Activated naive CD8-positive, alpha-beta T cell treated with anti-CD3 and anti-CD28 coated beads, Interleukin-2, amount 50 U/mL, for 24 hours (primary cell): ENCODE measurements around the gene ZNF473.

ENCODE experiments used
- ATAC-seq: fragments of 150-1000 bp; cut with Tn5 transposase; one replicate; pipeline ENCODE4 v1.10.0; 2021
- DNase-seq: peaks from one replicate; pipeline ENCODE4 v3.0.0; 2021
- H3K27ac Mint-ChIP-seq: one replicate; pipeline ENCODE4 v1.8.0; 2021; ENCODE audit warnings: mild to moderate bottlenecking, mixed read lengths
- H3K27me3 Mint-ChIP-seq: one replicate; pipeline ENCODE4 v1.8.0; 2021; ENCODE audit warnings: mixed read lengths
- H3K36me3 Mint-ChIP-seq: one replicate; pipeline ENCODE4 v1.8.0; 2021; ENCODE audit warnings: low read depth, mixed read lengths
- H3K4me1 Mint-ChIP-seq: one replicate; pipeline ENCODE4 v1.8.0; 2021; ENCODE audit warnings: mixed read lengths
- H3K4me3 Mint-ChIP-seq: one replicate; pipeline ENCODE4 v1.8.0; 2021; ENCODE audit warnings: mild to moderate bottlenecking, moderate library complexity, mixed read lengths
- H3K9me3 Mint-ChIP-seq: one replicate; pipeline ENCODE4 v1.8.0; 2021; ENCODE audit warnings: mixed read lengths

Gene ZNF473

DNA sequence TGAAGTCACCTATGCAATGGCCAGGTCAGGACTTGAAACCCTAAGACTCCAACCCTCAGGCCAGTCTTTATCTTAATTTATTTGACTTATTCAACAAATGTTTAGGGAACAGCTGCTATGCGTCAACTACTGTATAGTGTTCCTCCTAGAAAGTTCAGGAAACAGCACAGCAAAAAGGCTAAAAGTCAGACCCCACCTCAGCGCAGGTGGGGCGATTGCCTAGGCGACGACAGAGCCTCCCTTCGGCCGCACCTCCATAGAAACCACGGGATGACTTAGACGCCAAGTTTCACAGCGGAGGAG, 1.1 kb upstream of the ZNF473 start:
- Mint-ChIP-seq H3K36me3 (peaks cover 31% of the 10 kb centered on the region), H3K27ac (peak overlapping the region; percentile 100), H3K4me1 (peaks cover 50% of the 10 kb centered on the region), H3K9me3 (peaks cover 8% of the 10 kb centered on the region), H3K4me3 (peak overlapping the region; percentile 95), H3K27me3 (peaks cover 5% of the 10 kb centered on the region)
- ATAC-seq (no peak), DNase-seq (no peak)

GRCh38 chr19:50025022-50025793, 597 bp upstream of the ZNF473 start, which contains the start of gene VRK3:
Gene VRK3, minus strand, starts transcription at chr19:50025372. Its CDS starts 9,210 bp downstream, at chr19:50016162.
- H3K4me3 Mint-ChIP-seq, result peak within 1 kb of the TSS; percentile 95
- H3K4me1 Mint-ChIP-seq, result peaks cover 50% of the 10 kb centered on the region
- peak within 1 kb of the TSS; percentile 100 for H3K27ac Mint-ChIP-seq
- peaks cover 8% of the 10 kb centered on the region for H3K9me3 Mint-ChIP-seq
- ATAC-seq (peak; percentile 91), DNase-seq (peak; percentile 94)
- peaks cover 5% of the 10 kb centered on the region for H3K27me3 Mint-ChIP-seq
- peaks cover 29% of the 10 kb centered on the region for H3K36me3 Mint-ChIP-seq

- Mint-ChIP-seq H3K9me3 (peaks cover 8% of the 10 kb centered on the region), H3K36me3 (peaks cover 38% of the 10 kb centered on the region), H3K27me3 (peaks cover 5% of the 10 kb centered on the region), H3K27ac (peak overlapping the region; percentile 52), H3K4me3 (peak overlapping the region; percentile 95), H3K4me1 (peaks cover 45% of the 10 kb centered on the region)
- DNase-seq (no peak), ATAC-seq (no peak)
Measured at GRCh38 chr19:50026550-50026906, 723 bp downstream of the ZNF473 start.

DNA sequence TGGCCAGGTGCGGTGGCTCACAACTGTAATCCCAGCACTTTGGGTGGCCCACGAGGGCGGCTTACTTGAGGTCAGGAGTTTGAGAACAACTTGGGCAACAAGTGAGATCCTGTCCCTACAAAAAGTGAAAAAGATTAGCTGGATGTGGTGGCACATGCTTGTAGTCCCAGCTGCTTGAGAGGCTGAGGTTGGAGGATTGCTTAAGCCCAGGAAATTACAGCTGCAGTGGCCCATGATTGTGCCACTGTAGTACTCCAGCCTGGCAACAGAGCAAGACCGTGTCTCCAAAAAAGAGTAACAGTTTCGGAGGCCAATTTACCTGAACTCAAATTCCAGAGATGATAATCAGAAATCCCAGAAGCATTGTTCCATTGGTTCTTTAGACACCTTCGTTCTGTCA, 4.4 kb downstream of the ZNF473 start:
- DNase-seq, result no peak

DNA sequence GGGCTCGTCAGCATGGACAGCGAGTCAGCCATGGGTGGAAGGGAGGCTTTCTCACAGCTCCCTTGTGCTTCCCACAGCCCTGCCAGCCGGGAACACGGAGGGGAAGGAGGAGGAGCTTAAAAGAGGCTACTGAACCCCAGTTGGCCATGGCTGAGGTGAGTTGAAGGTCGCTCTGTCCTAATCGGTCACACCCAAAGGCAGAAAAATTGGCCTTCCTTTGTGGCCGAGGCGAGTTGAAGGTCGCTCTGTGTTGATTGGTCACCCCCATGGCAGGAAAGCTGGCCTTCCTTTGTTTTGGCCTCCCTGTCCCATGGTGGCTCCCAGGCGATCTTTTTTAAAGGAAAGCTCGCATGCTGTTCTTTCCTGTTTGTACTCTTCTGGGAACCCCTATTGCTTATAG, 5.1 kb downstream of the ZNF473 start:
- H3K27ac Mint-ChIP-seq, result no peak overlapping the region
- ATAC-seq, result no peak
- peaks cover 17% of the 10 kb centered on the region for H3K4me1 Mint-ChIP-seq
- DNase-seq, result no peak
- H3K4me3 Mint-ChIP-seq, result no peak overlapping the region
- H3K36me3 Mint-ChIP-seq, result peaks cover 58% of the 10 kb centered on the region
- H3K27me3 Mint-ChIP-seq, result no peaks in the 10 kb centered on the region
- H3K9me3 Mint-ChIP-seq, result peaks cover 2% of the 10 kb centered on the region

More for the DNA sequence above, 4.4 kb downstream of the ZNF473 start:
- Mint-ChIP-seq H3K4me3 (no peak overlapping the region), H3K27me3 (peaks cover 4% of the 10 kb centered on the region), H3K36me3 (peaks cover 60% of the 10 kb centered on the region), H3K27ac (no peak overlapping the region), H3K9me3 (peaks cover 8% of the 10 kb centered on the region), H3K4me1 (peaks cover 22% of the 10 kb centered on the region)
- ATAC-seq, result no peak

- Mint-ChIP-seq H3K9me3 (no peaks in the 10 kb centered on the region), H3K36me3 (peaks cover 51% of the 10 kb centered on the region)
Measured at GRCh38 chr19:50036908-50037307, 11.1 kb downstream of the ZNF473 start.

GRCh38 chr19:50039968-50040367, 14.2 kb downstream of the ZNF473 start:
- Mint-ChIP-seq H3K27me3 (no peaks in the 10 kb centered on the region), H3K4me3 (no peak overlapping the region), H3K9me3 (peaks cover 19% of the 10 kb centered on the region), H3K4me1 (peaks cover 2% of the 10 kb centered on the region), H3K36me3 (peaks cover 62% of the 10 kb centered on the region), H3K27ac (no peak overlapping the region)
- DNase-seq (no peak), ATAC-seq (no peak)

More at GRCh38 chr19:50036908-50037307, 11.1 kb downstream of the ZNF473 start:
- ATAC-seq (no peak), DNase-seq (no peak)
- Mint-ChIP-seq H3K4me3 (no peak overlapping the region), H3K27me3 (no peaks in the 10 kb centered on the region), H3K4me1 (peaks cover 2% of the 10 kb centered on the region), H3K27ac (no peak overlapping the region)

DNA sequence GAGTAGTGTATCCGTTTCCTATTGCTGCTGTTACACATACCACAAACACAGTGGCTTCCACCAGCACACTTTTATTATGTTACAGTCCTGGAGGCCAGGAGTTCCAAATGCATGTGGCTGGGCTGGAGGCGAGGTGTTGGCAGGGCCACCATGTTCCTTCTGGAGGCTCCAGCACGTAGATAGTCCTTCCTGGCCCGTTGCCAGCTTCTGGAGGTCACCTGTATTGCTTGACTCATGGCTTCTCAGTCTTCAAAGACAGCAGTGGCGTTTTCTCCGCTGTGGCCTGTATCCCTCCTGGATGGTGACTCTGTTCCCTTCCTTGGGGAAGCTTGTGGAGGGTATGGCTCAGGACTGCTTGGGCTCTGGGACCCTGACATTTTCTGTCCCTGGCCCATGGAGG, 15.2 kb downstream of the ZNF473 start:
- Mint-ChIP-seq H3K4me1 (no peaks in the 10 kb centered on the region), H3K27me3 (no peaks in the 10 kb centered on the region), H3K36me3 (peaks cover 64% of the 10 kb centered on the region), H3K9me3 (peaks cover 29% of the 10 kb centered on the region), H3K27ac (no peak overlapping the region), H3K4me3 (no peak overlapping the region)
- ATAC-seq (no peak), DNase-seq (no peak)

- Mint-ChIP-seq H3K36me3 (peaks cover 77% of the 10 kb centered on the region), H3K27me3 (no peaks in the 10 kb centered on the region), H3K9me3 (peaks cover 35% of the 10 kb centered on the region), H3K27ac (no peak overlapping the region), H3K4me1 (no peaks in the 10 kb centered on the region), H3K4me3 (no peak overlapping the region)
- no peak for DNase-seq
- ATAC-seq, result no peak
Measured at GRCh38 chr19:50042363-50043024, 16.7 kb downstream of the ZNF473 start.

DNA sequence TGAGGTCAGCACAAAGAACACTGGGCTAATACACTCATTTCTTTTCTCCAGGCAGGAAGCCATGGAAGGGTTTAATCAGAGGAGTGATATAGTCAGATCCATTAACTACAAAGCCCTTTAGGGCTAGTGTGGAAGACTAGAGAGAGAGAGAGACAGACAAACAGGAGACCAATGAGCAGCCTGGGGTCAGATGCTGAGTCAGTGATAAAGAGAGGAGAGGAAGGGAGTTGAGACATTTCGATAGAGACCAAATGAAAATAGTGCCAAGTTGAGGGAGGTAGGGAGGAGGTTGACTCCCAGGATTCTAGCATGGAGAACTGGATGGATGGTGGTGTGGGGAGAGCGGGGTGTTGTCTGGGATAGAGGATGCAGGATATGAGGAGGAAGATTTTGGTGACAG, 18.2 kb downstream of the ZNF473 start:
- H3K9me3 Mint-ChIP-seq, result peaks cover 35% of the 10 kb centered on the region
- ATAC-seq, result no peak
- DNase-seq, result no peak
- peaks cover 82% of the 10 kb centered on the region for H3K36me3 Mint-ChIP-seq
- H3K4me3 Mint-ChIP-seq, result no peak overlapping the region
- H3K27me3 Mint-ChIP-seq, result no peaks in the 10 kb centered on the region
- no peak overlapping the region for H3K27ac Mint-ChIP-seq
- H3K4me1 Mint-ChIP-seq, result no peaks in the 10 kb centered on the region

DNA sequence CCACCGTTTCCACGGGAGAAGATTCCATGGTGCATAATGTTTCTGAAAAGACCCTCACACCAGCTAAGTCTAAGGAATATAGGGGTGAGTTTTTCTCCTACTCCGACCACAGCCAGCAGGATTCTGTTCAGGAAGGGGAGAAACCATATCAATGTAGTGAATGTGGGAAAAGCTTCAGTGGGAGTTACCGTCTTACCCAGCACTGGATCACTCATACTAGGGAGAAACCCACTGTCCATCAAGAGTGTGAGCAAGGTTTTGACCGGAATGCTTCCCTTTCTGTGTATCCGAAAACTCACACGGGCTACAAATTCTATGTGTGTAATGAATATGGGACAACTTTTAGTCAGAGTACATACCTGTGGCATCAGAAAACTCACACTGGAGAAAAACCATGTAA, 19.1 kb downstream of the ZNF473 start:
- peaks cover 2% of the 10 kb centered on the region for H3K4me1 Mint-ChIP-seq
- no peak overlapping the region for H3K27ac Mint-ChIP-seq
- H3K4me3 Mint-ChIP-seq, result no peak overlapping the region
- H3K27me3 Mint-ChIP-seq, result no peaks in the 10 kb centered on the region
- peaks cover 79% of the 10 kb centered on the region for H3K36me3 Mint-ChIP-seq
- ATAC-seq (no peak), DNase-seq (no peak)
- peaks cover 35% of the 10 kb centered on the region for H3K9me3 Mint-ChIP-seq

DNA sequence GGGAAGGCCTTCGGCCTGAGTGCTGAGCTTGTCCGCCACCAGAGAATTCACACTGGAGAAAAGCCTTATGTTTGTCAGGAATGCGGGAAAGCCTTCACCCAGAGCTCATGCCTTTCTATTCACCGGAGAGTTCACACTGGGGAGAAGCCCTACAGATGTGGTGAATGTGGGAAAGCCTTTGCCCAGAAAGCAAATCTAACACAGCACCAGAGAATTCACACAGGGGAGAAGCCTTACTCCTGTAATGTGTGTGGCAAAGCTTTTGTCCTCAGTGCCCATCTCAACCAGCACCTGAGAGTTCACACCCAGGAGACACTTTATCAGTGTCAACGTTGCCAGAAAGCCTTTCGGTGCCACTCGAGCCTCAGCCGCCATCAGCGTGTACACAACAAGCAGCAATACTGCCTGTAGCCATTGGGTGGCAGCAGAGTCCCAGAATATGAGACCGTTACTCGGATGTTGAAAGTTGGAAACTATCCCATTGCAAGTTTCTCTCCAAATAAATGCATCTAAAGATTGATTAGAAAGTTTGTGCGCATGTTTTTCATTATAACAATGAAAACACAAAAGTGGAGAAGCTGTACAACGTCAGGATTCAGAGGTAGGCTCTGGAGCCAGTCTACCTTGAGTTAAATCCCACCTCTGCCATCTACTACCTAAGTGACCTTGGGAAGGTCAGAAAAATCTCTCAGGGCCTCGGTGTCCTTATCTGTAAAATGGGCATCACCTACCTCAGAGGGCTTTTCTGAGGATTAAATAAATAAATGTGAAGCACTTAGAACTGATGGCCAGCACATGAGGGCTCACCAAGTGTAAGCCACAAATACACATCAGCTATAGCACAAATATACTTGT, 21.1 kb downstream of the ZNF473 start:
- Mint-ChIP-seq H3K36me3 (peaks cover 60% of the 10 kb centered on the region), H3K9me3 (peaks cover 35% of the 10 kb centered on the region)
- DNase-seq, result peak; percentile 65

DNA sequence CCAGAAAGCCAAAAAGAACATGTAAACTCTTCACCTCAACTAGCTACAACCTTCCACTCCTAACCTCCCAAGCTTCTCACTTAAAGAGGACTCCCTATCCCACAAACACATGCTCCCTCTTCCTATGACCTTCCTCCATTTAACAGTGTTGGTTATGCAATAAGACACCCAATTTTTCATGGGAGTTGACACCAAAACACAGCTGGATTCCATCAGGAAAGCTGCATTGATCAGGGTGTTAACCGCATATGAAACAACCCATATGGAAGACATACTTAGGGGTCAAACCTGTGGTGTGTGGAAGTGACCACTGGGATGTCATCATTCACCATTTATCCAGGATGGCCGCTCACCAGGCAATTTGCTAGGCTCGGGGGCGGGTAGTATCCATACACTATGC, 21.9 kb downstream of the ZNF473 start:
- no peak for DNase-seq
- ATAC-seq, result no peak
- Mint-ChIP-seq H3K4me1 (peaks cover 14% of the 10 kb centered on the region), H3K4me3 (no peak overlapping the region), H3K27me3 (peaks cover 6% of the 10 kb centered on the region), H3K36me3 (peaks cover 52% of the 10 kb centered on the region), H3K9me3 (peaks cover 34% of the 10 kb centered on the region), H3K27ac (no peak overlapping the region)

More for the DNA sequence above, 21.1 kb downstream of the ZNF473 start:
- H3K4me3 Mint-ChIP-seq, result no peak overlapping the region
- no peak for ATAC-seq
- peaks cover 14% of the 10 kb centered on the region for H3K4me1 Mint-ChIP-seq
- H3K27ac Mint-ChIP-seq, result no peak overlapping the region
- peaks cover 2% of the 10 kb centered on the region for H3K27me3 Mint-ChIP-seq

DNA sequence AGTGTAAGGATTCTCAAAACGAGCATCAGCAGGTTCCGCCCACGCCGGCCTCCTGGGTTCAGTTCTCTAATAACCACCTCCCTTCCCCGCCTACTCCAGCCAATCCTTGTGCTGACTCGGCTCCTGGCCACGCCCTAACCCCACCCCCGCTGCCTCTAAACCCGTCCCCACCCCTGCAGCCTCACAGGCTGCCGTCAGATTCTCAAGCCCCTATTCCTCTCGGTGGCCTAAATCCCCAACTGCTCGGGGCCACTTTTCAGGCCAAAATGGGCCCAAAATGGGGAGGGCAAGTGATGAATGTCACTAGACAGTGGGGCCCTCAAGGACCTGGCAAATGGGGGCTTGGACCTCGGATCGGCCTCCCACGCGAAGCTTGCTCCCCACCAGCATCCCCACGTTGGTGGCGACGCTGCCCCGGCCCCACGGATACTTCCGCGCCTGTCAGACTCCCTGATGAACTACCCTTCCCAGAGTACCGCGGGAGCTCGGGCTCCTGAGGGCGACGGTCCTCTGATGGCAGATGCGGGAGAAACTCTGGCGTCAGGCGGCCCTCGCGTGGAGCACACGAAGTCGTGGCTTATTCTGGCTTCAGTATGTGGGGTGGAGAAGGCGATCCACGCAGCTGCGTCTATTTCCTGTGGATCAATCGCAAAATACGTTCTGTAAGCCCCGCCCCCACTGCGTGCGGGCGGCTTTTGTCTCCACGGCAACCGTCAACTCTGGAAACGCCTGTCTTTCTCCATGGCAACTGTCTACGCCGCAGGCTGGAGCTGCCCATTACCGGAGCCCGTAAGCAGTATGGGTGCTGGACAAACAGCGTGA, 24.8 kb downstream of the ZNF473 start:
- Mint-ChIP-seq H3K27ac (no peak overlapping the region), H3K4me1 (peaks cover 17% of the 10 kb centered on the region), H3K9me3 (peaks cover 13% of the 10 kb centered on the region), H3K36me3 (peaks cover 24% of the 10 kb centered on the region), H3K27me3 (peaks cover 6% of the 10 kb centered on the region), H3K4me3 (peak overlapping the region; percentile 80)
- DNase-seq, result peak; percentile 75
- peak; percentile 83 for ATAC-seq
